K562 (cell line): ENCODE data around the gene ADGRB3. TPM values are rescaled to one million over a fixed set of nuclear protein-coding genes. Genes with fewer than 3 reads are reported as not detected.
A peak's percentile ranks its signal among the peaks of the same experiment; 100 is the strongest.

ENCODE experiments used
- CHD2 ChIP-seq: IDR thresholded peaks from 2 replicates; pipeline ENCODE4 v1.6.1; 2011; ENCODE audit warnings: low read depth, low read length
- ERF ChIP-seq: fragments of 450-650 bp; formaldehyde crosslinking; IDR thresholded peaks from 2 replicates; pipeline ENCODE4 v1.4.0; 2020; ENCODE audit warnings: mild to moderate bottlenecking, mixed read lengths
- HDGF ChIP-seq: fragments of 450-650 bp; IDR thresholded peaks from 2 replicates; pipeline ENCODE4 v1.6.1; 2016
- KDM1A ChIP-seq, 2 experiments: fragments of 450-650 bp; IDR thresholded peaks; 2 replicates each; pipeline ENCODE4 v1.6.1; 2016; ENCODE audit warnings: mild to moderate bottlenecking in 2 of 2
- MAFK ChIP-seq: IDR thresholded peaks from 2 replicates; pipeline ENCODE4 v1.6.1; 2011; ENCODE audit warnings: low read length, improper control_type of control experiment
- MCM3 ChIP-seq: fragments of 450-650 bp; IDR thresholded peaks from 2 replicates; pipeline ENCODE4 v1.6.1; 2016
- NKRF ChIP-seq: fragments of 450-650 bp; IDR thresholded peaks from 2 replicates; pipeline ENCODE4 v1.6.1; 2016; ENCODE audit warnings: borderline replicate concordance
- PHF8 ChIP-seq: fragments of 200-600 bp; sonication (generic); IDR thresholded peaks from 2 replicates; pipeline ENCODE4 v1.6.1; 2012; ENCODE audit warnings: mixed run types, mild to moderate bottlenecking, inconsistent platforms, low read length, moderate library complexity, borderline replicate concordance
- POLR2AphosphoS2 ChIP-seq: IDR thresholded peaks from 2 replicates; pipeline ENCODE4 v1.6.1; 2012; ENCODE audit warnings: low read length, improper control_type of control experiment
- PTBP1 ChIP-seq: fragments of 200-400 bp; formaldehyde crosslinking; IDR thresholded peaks from 2 replicates; pipeline ENCODE4 v1.6.1; 2017; ENCODE audit warnings: low read depth, low read length
- SRF ChIP-seq, 2 experiments: fragments of 250-450, 450-650 bp in 1 of 2; sonication (Bioruptor Pico) in 1 of 2; sonication (generic) in 1 of 2; formaldehyde crosslinking; IDR thresholded peaks; 2 replicates each; pipeline versions ENCODE4 v1.5.0 to v1.5.1; 2020 to 2022; ENCODE audit warnings: mild to moderate bottlenecking in 1 of 2, missing genetic modification reagents in 1 of 2
- SUPT5H ChIP-seq: fragments of 450-650 bp; IDR thresholded peaks from 2 replicates; pipeline ENCODE4 v1.6.1; 2016
- TEAD1 ChIP-seq, 2 experiments: fragments of 450-650 bp in 1 of 2; sonication (generic) in 1 of 2; formaldehyde crosslinking; IDR thresholded peaks; 2 replicates each; pipeline versions ENCODE4 v1.4.0 to v1.8.0; 2020 to 2022; ENCODE audit warnings: mild to moderate bottlenecking in 2 of 2, missing genetic modification reagents in 1 of 2
- TEAD4 ChIP-seq, 2 experiments: sonication (generic) in 1 of 2; formaldehyde crosslinking in 1 of 2; IDR thresholded peaks; 2 replicates each; pipeline versions ENCODE4 v1.6.1 to v1.8.0; 2012 to 2022; ENCODE audit warnings: borderline replicate concordance in 1 of 2, inconsistent platforms in 1 of 2, low read length in 1 of 2, mild to moderate bottlenecking in 1 of 2, missing genetic modification reagents in 1 of 2
- ZKSCAN3 ChIP-seq: fragments of 250-450 bp; sonication (Bioruptor Pico); IDR thresholded peaks from 2 replicates; pipeline ENCODE4 v1.4.0; 2020
- ZNF12 ChIP-seq: sonication (generic); formaldehyde crosslinking; IDR thresholded peaks from 2 replicates; pipeline ENCODE4 v1.4.0; 2020; ENCODE audit warnings: mild to moderate bottlenecking, missing genetic modification reagents
- ZNF124 ChIP-seq: sonication (generic); formaldehyde crosslinking; IDR thresholded peaks from 2 replicates; pipeline ENCODE4 v1.8.1; 2022; ENCODE audit warnings: missing genetic modification reagents
- ZNF696 ChIP-seq: fragments of 250-450 bp; sonication (Bioruptor Pico); conservative IDR thresholded peaks from 2 replicates; pipeline ENCODE4 v1.4.0; 2020; ENCODE audit warnings: mild to moderate bottlenecking, moderate library complexity
- polyA plus RNA-seq, 8 experiments: library from polyadenylated mRNA; depleted of rRNA in 4 of 8; stranded (reverse) in 5 of 8; unstranded in 3 of 8; fragments of >200 nt; fragmentation: Nextera tagmentation in 2 of 8; fragmentation: Illumina TruSeq in 1 of 8; extraction: Ambion mirVana in 2 of 8; extraction: Trizol in 1 of 8; gene quantifications; 2 replicates each; pipeline versions ENCODE4 v1.2.1 to v1.2.3, GENCODE V29; 2011 to 2014; ENCODE audit warnings: inconsistent platforms in 1 of 8, missing spikeins in 1 of 8
- total RNA-seq, 7 experiments: library from RNA; depleted of rRNA in 6 of 7; stranded (reverse); fragments of >200 nt in 6 of 7; fragmentation: Illumina TruSeq in 2 of 7; extraction: Trizol in 2 of 7; gene quantifications; 2 replicates each; pipeline versions ENCODE4 v1.2.1 to v1.2.3, GENCODE V29; 2011 to 2021; ENCODE audit warnings: low replicate concordance in 1 of 7
- TF ChIP-seq, protein P1 (sequence below): fragments of 450-650 bp; IDR thresholded peaks from 2 replicates; pipeline ENCODE4 v1.7.1; 2018; ENCODE audit warnings: mild to moderate bottlenecking, low read depth; ENCODE audit not compliant: partially characterized antibody
- TF ChIP-seq, protein P2 (sequence below): fragments of 450-650 bp; IDR thresholded peaks from 2 replicates; pipeline ENCODE4 v1.6.1; 2017; ENCODE audit warnings: antibody characterized with exemption

Gene ADGRB3
- total and polyA plus RNA-seq, 9 of the 15 experiments (the other 6 are each of a cell fraction or from before 2014, with no cell fraction given), result 0.90 to 7.8 (median 2.4) TPM

DNA sequence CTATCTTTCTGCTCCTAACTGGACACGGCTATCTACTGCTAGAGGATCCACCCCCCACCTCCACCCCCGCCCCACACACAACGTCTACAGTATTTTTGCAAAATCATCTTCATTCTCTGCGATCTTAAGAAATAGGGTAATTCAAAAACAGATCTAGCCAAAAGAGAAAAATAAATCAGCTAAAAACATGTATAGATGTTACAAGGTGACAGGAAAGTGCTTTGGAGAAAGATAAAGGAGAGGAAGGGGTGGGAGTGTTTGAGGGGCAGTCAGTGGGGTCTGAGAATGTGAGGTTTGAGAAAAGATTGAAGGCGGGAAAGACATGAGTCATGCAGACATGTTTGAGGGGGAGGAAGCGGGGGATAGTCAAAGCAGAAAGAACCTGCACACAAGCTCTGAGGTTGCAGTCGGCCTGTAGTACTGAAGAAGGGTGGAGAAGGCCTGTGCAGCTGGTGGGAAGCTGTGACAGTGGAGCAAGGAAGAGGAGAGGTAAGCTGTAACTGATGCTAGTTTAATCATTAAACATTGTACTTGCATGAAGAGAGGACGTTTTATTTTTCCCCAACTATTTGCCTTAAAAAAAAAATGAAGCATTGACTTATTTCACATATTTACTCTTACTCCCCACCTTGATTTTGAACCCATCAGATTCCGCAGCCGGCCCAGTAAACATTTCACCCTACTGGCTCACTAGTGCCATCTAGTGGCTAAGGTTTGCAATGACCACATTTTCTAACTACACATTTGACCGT is 332.6 kb downstream of the ADGRB3 start (continued):
- no peak for TF ChIP-seq CHD2
- peak; percentile 91 to 93 for TF ChIP-seq KDM1A (IDR thresholded peaks at IDR 0.05)
- no peak for TF ChIP-seq SUPT5H
- TF ChIP-seq NKRF, result peak; percentile 49; the same call in 1 of the 2 replicates
- peak; percentile 17; the same call in 1 of the 2 replicates for TF ChIP-seq PHF8
- TF ChIP-seq ERF (CRISPR knock-in tag), result no peak
- 0 out of 2 replicates have a peak, but pooled peaks have one; percentile 39 for TF ChIP-seq HDGF
- TF ChIP-seq PTBP1, result no peak
- no peak for TF ChIP-seq POLR2AphosphoS2
- TF ChIP-seq, protein P1, sequence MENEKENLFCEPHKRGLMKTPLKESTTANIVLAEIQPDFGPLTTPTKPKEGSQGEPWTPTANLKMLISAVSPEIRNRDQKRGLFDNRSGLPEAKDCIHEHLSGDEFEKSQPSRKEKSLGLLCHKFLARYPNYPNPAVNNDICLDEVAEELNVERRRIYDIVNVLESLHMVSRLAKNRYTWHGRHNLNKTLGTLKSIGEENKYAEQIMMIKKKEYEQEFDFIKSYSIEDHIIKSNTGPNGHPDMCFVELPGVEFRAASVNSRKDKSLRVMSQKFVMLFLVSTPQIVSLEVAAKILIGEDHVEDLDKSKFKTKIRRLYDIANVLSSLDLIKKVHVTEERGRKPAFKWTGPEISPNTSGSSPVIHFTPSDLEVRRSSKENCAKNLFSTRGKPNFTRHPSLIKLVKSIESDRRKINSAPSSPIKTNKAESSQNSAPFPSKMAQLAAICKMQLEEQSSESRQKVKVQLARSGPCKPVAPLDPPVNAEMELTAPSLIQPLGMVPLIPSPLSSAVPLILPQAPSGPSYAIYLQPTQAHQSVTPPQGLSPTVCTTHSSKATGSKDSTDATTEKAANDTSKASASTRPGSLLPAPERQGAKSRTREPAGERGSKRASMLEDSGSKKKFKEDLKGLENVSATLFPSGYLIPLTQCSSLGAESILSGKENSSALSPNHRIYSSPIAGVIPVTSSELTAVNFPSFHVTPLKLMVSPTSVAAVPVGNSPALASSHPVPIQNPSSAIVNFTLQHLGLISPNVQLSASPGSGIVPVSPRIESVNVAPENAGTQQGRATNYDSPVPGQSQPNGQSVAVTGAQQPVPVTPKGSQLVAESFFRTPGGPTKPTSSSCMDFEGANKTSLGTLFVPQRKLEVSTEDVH, result peak; percentile 88
- no peak for TF ChIP-seq ZKSCAN3 (CRISPR knock-in tag)
- no peak for TF ChIP-seq MCM3
- peak; percentile 6; the same call in 1 of the 2 replicates for TF ChIP-seq TEAD4 (IDR thresholded peaks at IDR 0.05; ENCODE audit: low read length)
- no peak for TF ChIP-seq TEAD4 (CRISPR knock-in tag; IDR thresholded peaks at IDR 0.05; ENCODE audit: borderline replicate concordance)
- TF ChIP-seq TEAD1 (CRISPR knock-in tag; IDR thresholded peaks at IDR 0.05), result no peak
- TF ChIP-seq, protein P2, sequence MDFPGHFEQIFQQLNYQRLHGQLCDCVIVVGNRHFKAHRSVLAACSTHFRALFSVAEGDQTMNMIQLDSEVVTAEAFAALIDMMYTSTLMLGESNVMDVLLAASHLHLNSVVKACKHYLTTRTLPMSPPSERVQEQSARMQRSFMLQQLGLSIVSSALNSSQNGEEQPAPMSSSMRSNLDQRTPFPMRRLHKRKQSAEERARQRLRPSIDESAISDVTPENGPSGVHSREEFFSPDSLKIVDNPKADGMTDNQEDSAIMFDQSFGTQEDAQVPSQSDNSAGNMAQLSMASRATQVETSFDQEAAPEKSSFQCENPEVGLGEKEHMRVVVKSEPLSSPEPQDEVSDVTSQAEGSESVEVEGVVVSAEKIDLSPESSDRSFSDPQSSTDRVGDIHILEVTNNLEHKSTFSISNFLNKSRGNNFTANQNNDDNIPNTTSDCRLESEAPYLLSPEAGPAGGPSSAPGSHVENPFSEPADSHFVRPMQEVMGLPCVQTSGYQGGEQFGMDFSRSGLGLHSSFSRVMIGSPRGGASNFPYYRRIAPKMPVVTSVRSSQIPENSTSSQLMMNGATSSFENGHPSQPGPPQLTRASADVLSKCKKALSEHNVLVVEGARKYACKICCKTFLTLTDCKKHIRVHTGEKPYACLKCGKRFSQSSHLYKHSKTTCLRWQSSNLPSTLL, result no peak
- no peak for TF ChIP-seq ZNF696
- no peak for TF ChIP-seq MAFK
- no peak for TF ChIP-seq SRF (CRISPR knock-in tag; IDR thresholded peaks at IDR 0.05)
- TF ChIP-seq ZNF124 (CRISPR knock-in tag), result no peak
- no peak for TF ChIP-seq ZNF12
